ENCODE data around the gene ARMH3. TPM values are rescaled to one million over a fixed set of nuclear protein-coding genes. Genes with fewer than 3 reads are reported as not detected.
"Not testable (repeated sequence)": the region's sequence is repeated elsewhere in the genome, so short reads cannot be mapped to it uniquely, and the experiment has no call there.

Gene ARMH3
- total and polyA plus RNA-seq, 3 experiments from 2014 or later: 23.1 to 25.7 (median 25.1) TPM

DNA sequence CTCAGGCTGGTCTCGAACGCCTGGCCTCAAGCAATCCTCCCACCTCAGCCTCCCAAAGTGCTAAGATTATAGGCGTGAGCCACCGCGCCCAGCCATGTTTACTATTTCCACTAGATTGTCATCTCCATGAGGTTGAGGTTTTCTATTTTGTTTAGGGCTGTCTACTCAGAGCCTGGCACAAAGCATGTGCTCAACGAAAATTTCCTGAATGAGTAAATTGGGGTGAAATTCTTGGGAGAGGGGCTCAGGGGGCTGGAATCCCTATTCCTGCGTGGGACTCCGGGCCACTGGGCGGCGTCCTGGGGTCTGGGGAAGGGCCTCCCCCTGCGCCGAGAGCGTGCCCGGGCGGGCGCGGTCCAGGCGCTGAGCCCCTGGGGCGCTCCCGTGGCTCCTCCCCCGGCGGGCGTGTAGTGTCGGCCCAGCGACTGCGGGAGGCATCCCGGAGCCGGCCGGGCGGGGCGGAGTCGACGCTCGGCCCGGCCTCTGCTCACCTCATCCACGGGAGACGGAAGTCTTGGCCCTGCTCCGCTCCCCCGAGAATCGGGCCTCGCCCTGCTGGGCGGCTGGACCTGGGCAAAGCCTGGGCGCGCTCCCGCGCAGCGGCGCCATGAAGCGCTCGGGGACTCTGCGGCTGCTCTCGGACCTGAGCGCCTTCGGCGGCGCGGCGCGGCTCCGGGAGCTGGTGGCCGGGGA, 9.0 kb upstream of the ARMH3 start, which contains the start of gene HPS6:
Gene HPS6 (plus strand): TSS at position 482 of the 693 bp plus-strand sequence. CDS start 126 bp downstream, at position 608.
- H3K27ac Mint-ChIP-seq: peak within 1 kb of the TSS; percentile 87 to 99 (median 96)
- no peaks in the 10 kb centered on the region for H3K36me3 ChIP-seq (ENCODE audit: insufficient read depth, low read length)
- peaks cover 0 to 6% of the 10 kb centered on the region in 2 donors for H3K27me3 Mint-ChIP-seq
- H3K27ac ChIP-seq (ENCODE audit: low read depth, low read length): peak within 1 kb of the TSS; percentile 86
- H3K9me3 Mint-ChIP-seq: no peaks in the 10 kb centered on the region
- H3K4me1 Mint-ChIP-seq: peaks cover 24 to 51% (median 39%) of the 10 kb centered on the region in 3 donors
- H3K4me1 ChIP-seq (ENCODE audit: insufficient read depth, low read length): peaks cover 31% of the 10 kb centered on the region
- H3K4me3 Mint-ChIP-seq: peak within 1 kb of the TSS; percentile 85 to 93 (median 88)
- H3K36me3 Mint-ChIP-seq: peaks cover 0 to 23% (median 0%) of the 10 kb centered on the region in 3 donors
- ChIA-PET CTCF (interaction anchor here (0.9 to 2.2 kb wide), 4 partner anchors 10 to 224 kb away, joined by 3 to 6 read pairs (median 4); no protein-coding TSS in a partner anchor), POLR2A (interaction anchor here (0.9 to 3.0 kb wide), 2 partner anchors 10 to 87 kb away, joined by 3 to 13 read pairs; partner anchors contain the start of gene ARMH3)
- no peaks in the 10 kb centered on the region for H3K27me3 ChIP-seq (ENCODE audit: insufficient read depth, low read length, poor library complexity, severe bottlenecking)
- no peaks in the 10 kb centered on the region for H3K9me3 ChIP-seq (ENCODE audit: low read length)
- peak; percentile 84 to 91 (median 86) for DNase-seq
- H3K4me3 ChIP-seq (ENCODE audit: low read length): peak within 1 kb of the TSS; percentile 77

DNA sequence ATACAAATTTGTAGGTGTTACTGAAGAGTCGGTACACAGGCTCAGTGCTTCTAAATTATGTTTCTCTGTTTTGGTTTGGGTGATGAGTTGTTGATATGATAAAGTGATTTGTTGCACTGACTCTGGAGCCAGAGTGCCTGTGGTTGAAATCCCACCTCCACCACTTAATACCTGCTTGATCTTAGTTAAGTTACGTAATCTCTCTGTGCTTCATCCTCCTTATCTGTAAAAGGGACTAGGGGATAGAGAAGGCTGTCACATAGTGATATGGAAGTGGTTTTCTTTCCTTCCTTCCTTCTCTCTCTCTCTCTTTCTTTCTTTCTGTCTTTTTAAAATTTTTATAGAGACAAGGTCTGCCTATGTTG, 8.5 kb upstream of the ARMH3 start:
- no peaks in the 10 kb centered on the region for H3K27me3 ChIP-seq (ENCODE audit: insufficient read depth, low read length, poor library complexity, severe bottlenecking)
- peak overlapping the region; percentile 77 for H3K4me3 ChIP-seq (ENCODE audit: low read length)
- Mint-ChIP-seq H3K4me3 (peak overlapping the region; percentile 75 to 93 (median 88)), H3K27me3 (peaks cover 0 to 6% of the 10 kb centered on the region in 2 donors), H3K4me1 (peaks cover 24 to 49% (median 37%) of the 10 kb centered on the region in 3 donors), H3K9me3 (no peaks in the 10 kb centered on the region), H3K27ac (peak overlapping the region; percentile 87 to 99 (median 96)), H3K36me3 (peaks cover 0 to 22% (median 0%) of the 10 kb centered on the region in 3 donors)
- peaks cover 31% of the 10 kb centered on the region for H3K4me1 ChIP-seq (ENCODE audit: insufficient read depth, low read length)
- no peaks in the 10 kb centered on the region for H3K36me3 ChIP-seq (ENCODE audit: insufficient read depth, low read length)
- peak overlapping the region; percentile 86 for H3K27ac ChIP-seq (ENCODE audit: low read depth, low read length)
- CTCF ChIA-PET: no interaction called here
- DNase-seq: peak in 1 of 5 donors; percentile 6
- POLR2A ChIA-PET: interaction anchor here (3.0 kb wide), 1 partner anchor 9 kb away, joined by 13 read pairs; the partner anchor contains the start of gene ARMH3
- H3K9me3 ChIP-seq (ENCODE audit: low read length): no peaks in the 10 kb centered on the region

DNA sequence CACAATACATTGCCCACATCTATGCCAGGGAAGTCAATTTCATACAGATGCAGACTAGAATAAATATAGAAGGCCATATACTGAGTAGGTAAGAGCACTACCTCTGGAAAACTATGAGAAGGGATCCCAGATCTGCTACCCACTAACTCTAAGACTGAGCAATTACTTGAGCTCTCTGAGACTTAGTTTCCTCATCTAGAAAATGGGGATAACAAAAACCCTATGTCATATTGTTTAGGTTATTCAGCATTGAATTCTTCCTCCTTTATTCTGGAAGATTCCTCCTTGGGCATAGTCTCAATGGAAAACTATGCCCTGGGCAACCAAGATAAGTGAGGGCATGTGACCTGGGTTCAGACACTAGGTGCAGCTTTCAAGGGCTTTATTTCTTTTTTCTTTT, 4.0 kb upstream of the ARMH3 start:
- H3K4me1 ChIP-seq (ENCODE audit: insufficient read depth, low read length): peaks cover 9% of the 10 kb centered on the region
- Mint-ChIP-seq H3K4me3 (peak overlapping the region in 1 of 7 donors; percentile 40), H3K4me1 (peaks cover 21 to 29% (median 28%) of the 10 kb centered on the region in 3 donors), H3K36me3 (peaks cover 0 to 7% (median 0%) of the 10 kb centered on the region in 3 donors), H3K27ac (peak overlapping the region in 1 of 8 donors; percentile 10), H3K27me3 (peaks cover 0 to 4% of the 10 kb centered on the region in 2 donors), H3K9me3 (no peaks in the 10 kb centered on the region)
- no peak overlapping the region for H3K4me3 ChIP-seq (ENCODE audit: low read length)
- no peaks in the 10 kb centered on the region for H3K9me3 ChIP-seq (ENCODE audit: low read length)
- H3K27ac ChIP-seq (ENCODE audit: low read depth, low read length): no peak overlapping the region
- ChIA-PET POLR2A (no interaction called here), CTCF (no interaction called here)
- H3K36me3 ChIP-seq (ENCODE audit: insufficient read depth, low read length): no peaks in the 10 kb centered on the region
- no peaks in the 10 kb centered on the region for H3K27me3 ChIP-seq (ENCODE audit: insufficient read depth, low read length, poor library complexity, severe bottlenecking)
- no peak for DNase-seq

DNA sequence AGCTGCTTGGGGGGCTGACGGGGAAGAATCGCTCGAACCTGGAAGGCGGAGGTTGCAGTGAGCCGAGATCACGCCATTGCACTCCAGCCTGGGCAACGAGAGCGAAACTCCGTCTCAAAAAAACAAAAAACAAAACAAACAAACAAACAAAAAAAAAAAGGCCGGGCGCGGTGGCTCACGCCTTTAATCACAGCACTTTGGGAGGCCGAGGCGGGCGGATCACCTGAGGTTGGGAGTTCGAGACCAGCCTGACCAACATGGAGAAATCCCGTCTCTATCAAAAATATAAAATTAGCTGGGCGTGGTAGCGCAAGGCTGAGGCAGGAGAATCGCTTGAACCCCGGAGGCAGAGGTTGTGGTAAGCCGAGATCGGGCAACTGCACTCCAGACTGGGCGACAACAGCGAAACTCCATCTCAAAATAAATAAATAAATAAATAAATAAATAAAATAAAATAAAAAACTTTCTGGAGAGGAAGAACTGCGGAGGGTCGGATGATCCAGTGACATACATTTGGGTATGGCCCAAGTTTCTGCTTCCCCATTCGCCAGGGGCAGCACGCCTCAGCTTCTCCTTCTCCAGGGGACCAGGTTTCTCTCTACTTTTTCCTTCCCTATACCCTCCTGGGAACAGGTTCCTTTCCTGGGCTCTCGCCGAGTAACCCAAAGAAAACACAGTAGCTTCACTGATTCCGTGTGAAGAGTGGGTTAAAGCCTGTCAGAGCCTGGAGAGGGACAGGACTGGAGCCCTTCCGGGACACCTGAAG, 909 bp downstream of the ARMH3 start:
- DNase-seq; H3K36me3 Mint-ChIP-seq; H3K36me3 ChIP-seq (ENCODE audit: insufficient read depth, low read length); H3K27me3 ChIP-seq (ENCODE audit: insufficient read depth, low read length, poor library complexity, severe bottlenecking); H3K27me3 Mint-ChIP-seq; H3K9me3 ChIP-seq (ENCODE audit: low read length); H3K9me3 Mint-ChIP-seq: not testable (repeated sequence)
- peak overlapping the region; percentile 85 to 98 (median 94) for H3K27ac Mint-ChIP-seq
- Histone ChIP-seq H3K4me1 (ENCODE audit: insufficient read depth, low read length) (peaks cover 35% of the 10 kb centered on the region), H3K4me3 (ENCODE audit: low read length) (peak overlapping the region; percentile 93), H3K27ac (ENCODE audit: low read depth, low read length) (peak overlapping the region; percentile 91)
- CTCF ChIA-PET: interaction anchor here (0.6 to 2.9 kb wide), 6 partner anchors 13 to 237 kb away, joined by 3 to 14 read pairs (median 4); partner anchors contain the start of gene OGA
- peak overlapping the region; percentile 94 to 99 (median 96) for H3K4me3 Mint-ChIP-seq
- POLR2A ChIA-PET: interaction anchor here (0.6 to 1.3 kb wide), 5 partner anchors 11 to 63 kb away, joined by 3 to 13 read pairs (median 3); partner anchors contain the start of gene HPS6
- H3K4me1 Mint-ChIP-seq: peaks cover 39 to 48% (median 47%) of the 10 kb centered on the region in 3 donors

DNA sequence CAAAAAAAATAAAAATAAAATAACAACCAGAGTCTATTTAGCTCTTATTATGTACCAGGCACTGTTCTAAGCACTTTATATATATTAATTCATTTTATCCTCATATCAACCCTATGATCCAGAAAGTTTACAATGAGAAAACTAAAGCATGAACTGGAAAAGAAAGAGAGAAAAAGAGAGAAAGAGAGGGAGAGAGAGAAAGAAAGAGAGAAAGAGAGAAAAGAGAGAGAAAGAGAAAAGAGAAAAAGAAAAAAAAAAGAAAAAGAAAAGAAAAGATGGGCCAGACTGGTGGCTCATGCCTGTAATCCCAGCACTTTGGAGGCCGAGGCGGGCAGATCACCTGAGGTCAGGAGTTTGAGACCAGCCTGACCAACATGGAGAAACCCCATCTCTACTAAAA, 9.9 kb downstream of the ARMH3 start:
- no peaks in the 10 kb centered on the region for H3K4me1 ChIP-seq (ENCODE audit: insufficient read depth, low read length)
- ChIA-PET CTCF (no interaction called here), POLR2A (no interaction called here)
- DNase-seq: no peak
- Mint-ChIP-seq H3K4me3 (no peak overlapping the region), H3K9me3 (no peaks in the 10 kb centered on the region), H3K27me3 (no peaks in the 10 kb centered on the region), H3K27ac (no peak overlapping the region), H3K4me1 (peaks cover 38 to 71% (median 52%) of the 10 kb centered on the region in 3 donors), H3K36me3 (peaks cover 0 to 13% (median 1%) of the 10 kb centered on the region in 3 donors)
- no peak overlapping the region for H3K4me3 ChIP-seq (ENCODE audit: low read length)
- H3K9me3 ChIP-seq (ENCODE audit: low read length): no peaks in the 10 kb centered on the region
- H3K27ac ChIP-seq (ENCODE audit: low read depth, low read length): no peak overlapping the region
- no peaks in the 10 kb centered on the region for H3K36me3 ChIP-seq (ENCODE audit: insufficient read depth, low read length)
- H3K27me3 ChIP-seq (ENCODE audit: insufficient read depth, low read length, poor library complexity, severe bottlenecking): no peaks in the 10 kb centered on the region

DNA sequence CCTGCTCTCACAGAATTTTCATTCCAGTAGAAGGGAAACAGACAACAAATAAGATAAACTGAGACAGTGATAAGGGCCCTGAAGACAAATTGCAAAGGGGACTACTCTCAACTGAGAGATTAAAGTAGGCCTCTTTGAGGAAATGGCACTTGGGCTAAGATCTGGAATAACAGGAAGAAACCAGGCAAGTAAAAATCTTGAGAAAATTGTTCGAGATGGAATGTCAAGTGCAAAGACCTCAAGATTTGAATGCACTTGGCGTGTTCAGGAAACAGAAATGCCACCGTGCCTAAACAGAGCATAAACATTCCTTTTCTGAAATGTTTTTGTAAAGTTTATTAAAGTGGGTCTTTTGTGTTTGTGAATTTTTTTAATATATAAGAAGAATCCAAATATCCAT, 10.7 kb downstream of the ARMH3 start:
- Histone ChIP-seq H3K27me3 (ENCODE audit: insufficient read depth, low read length, poor library complexity, severe bottlenecking) (no peaks in the 10 kb centered on the region), H3K4me1 (ENCODE audit: insufficient read depth, low read length) (no peaks in the 10 kb centered on the region), H3K9me3 (ENCODE audit: low read length) (no peaks in the 10 kb centered on the region), H3K27ac (ENCODE audit: low read depth, low read length) (no peak overlapping the region), H3K4me3 (ENCODE audit: low read length) (no peak overlapping the region), H3K36me3 (ENCODE audit: insufficient read depth, low read length) (no peaks in the 10 kb centered on the region)
- POLR2A ChIA-PET: no interaction called here
- CTCF ChIA-PET: no interaction called here
- no peak overlapping the region for H3K27ac Mint-ChIP-seq
- H3K27me3 Mint-ChIP-seq: no peaks in the 10 kb centered on the region
- no peak for DNase-seq
- peaks cover 0 to 16% (median 1%) of the 10 kb centered on the region in 3 donors for H3K36me3 Mint-ChIP-seq
- peaks cover 43 to 75% (median 54%) of the 10 kb centered on the region in 3 donors for H3K4me1 Mint-ChIP-seq
- H3K4me3 Mint-ChIP-seq: no peak overlapping the region
- no peaks in the 10 kb centered on the region for H3K9me3 Mint-ChIP-seq

DNA sequence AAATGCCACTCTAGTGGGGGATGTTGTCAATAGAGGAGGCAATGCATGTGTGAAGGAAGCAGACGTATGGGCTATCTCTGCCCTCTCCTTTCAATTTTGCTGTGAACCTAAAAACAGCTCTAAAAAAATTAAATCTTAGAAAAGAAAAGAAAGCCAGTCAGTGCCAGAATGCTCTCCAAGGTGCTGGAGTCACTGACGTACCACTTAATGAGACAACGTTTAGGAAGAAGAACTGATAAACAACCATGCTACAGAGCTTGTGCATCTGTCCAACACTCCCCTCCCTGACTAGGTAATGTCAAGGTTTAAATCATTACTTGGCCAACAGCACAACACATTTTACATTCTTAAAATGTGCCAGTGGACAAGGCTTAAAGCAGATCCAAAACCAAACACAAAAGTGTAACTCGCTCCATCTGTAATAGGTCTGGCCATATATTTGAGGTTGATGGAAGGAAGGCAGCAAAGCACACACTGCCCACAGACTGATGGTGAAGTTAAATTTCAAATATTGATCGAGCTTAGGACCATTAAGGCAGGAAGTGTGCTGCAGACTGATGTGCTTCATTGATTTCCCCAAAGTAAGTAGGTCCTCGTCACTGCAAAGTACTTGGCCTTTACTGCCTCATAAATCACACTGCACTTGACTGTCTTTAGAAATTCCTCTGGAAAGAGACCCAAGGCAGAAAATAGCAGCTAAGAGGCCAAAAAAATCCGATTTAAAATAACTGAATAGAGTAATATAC, 15.5 kb downstream of the ARMH3 start:
- no peaks in the 10 kb centered on the region for H3K4me1 ChIP-seq (ENCODE audit: insufficient read depth, low read length)
- H3K27ac ChIP-seq (ENCODE audit: low read depth, low read length): no peak overlapping the region
- peaks cover 23 to 39% (median 27%) of the 10 kb centered on the region in 3 donors for H3K4me1 Mint-ChIP-seq
- H3K36me3 ChIP-seq (ENCODE audit: insufficient read depth, low read length): peaks cover 6% of the 10 kb centered on the region
- DNase-seq: no peak
- H3K27me3 ChIP-seq (ENCODE audit: insufficient read depth, low read length, poor library complexity, severe bottlenecking): no peaks in the 10 kb centered on the region
- ChIA-PET POLR2A (no interaction called here), CTCF (no interaction called here)
- H3K9me3 Mint-ChIP-seq: no peaks in the 10 kb centered on the region
- no peaks in the 10 kb centered on the region for H3K9me3 ChIP-seq (ENCODE audit: low read length)
- H3K27ac Mint-ChIP-seq: peak overlapping the region in 1 of 8 donors; percentile 29
- H3K27me3 Mint-ChIP-seq: no peaks in the 10 kb centered on the region
- peaks cover 0 to 42% (median 6%) of the 10 kb centered on the region in 3 donors for H3K36me3 Mint-ChIP-seq
- no peak overlapping the region for H3K4me3 Mint-ChIP-seq
- H3K4me3 ChIP-seq (ENCODE audit: low read length): no peak overlapping the region

Measured in CD8-positive, alpha-beta memory T cell (primary cell).